OCI-LY3 (cell line): ENCODE data around the gene YAP1.

Experiments used
- EZH2phosphoT487 ChIP-seq: fragments of 200-600 bp; shearing (Covaris generic); IDR thresholded peaks from 2 replicates; pipeline ENCODE4 v1.6.1; 2018; ENCODE audit warnings: antibody characterized with exemption, mixed run types, low read depth
- TF ChIP-seq, protein P1 (sequence below): fragments of 200-600, 300-600 bp; sonication (generic); IDR thresholded peaks from 2 replicates; pipeline ENCODE4 v1.5.1; 2014; ENCODE audit warnings: antibody characterized with exemption, low read length, low read depth

DNA sequence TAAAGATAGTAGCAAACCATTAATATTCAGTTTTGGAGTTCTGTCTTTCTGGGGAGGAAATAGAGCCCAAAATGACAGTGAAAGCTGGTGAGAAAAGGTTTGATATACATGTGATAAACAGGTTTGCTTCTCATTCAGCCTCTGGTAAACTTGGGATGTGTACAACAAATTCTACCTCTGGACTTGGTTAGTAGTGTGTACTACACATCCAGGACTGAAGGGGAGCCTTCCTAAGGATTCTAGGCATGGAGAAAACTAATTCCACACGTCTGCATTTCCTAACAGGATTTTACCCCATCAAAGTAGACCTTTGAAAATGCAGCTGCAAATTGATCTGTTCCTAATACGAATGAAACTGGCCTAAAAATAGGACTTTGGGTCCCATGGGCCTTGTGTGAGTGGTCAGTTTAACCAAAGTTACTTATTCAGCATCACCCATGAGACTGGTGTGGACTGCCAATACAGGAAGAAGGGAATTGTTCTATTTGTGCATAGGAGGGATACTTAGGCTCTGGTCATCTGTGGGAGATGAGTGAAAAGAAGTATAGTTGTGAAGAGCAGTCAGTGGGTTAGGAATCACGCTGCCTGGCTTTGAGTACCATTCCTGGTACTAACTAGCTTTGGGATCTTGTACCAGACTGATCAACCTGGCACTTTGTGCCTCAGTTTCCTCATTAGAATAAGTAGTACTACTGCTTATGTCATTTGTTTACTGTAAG is 74.2 kb downstream of the YAP1 start:
- TF ChIP-seq, protein P1, sequence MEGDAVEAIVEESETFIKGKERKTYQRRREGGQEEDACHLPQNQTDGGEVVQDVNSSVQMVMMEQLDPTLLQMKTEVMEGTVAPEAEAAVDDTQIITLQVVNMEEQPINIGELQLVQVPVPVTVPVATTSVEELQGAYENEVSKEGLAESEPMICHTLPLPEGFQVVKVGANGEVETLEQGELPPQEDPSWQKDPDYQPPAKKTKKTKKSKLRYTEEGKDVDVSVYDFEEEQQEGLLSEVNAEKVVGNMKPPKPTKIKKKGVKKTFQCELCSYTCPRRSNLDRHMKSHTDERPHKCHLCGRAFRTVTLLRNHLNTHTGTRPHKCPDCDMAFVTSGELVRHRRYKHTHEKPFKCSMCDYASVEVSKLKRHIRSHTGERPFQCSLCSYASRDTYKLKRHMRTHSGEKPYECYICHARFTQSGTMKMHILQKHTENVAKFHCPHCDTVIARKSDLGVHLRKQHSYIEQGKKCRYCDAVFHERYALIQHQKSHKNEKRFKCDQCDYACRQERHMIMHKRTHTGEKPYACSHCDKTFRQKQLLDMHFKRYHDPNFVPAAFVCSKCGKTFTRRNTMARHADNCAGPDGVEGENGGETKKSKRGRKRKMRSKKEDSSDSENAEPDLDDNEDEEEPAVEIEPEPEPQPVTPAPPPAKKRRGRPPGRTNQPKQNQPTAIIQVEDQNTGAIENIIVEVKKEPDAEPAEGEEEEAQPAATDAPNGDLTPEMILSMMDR: no peak
- TF ChIP-seq EZH2phosphoT487: no peak
